GM12878 (cell line): ENCODE measurements around the gene C20orf173. TPM values are rescaled to one million over a fixed set of nuclear protein-coding genes. Genes with fewer than 3 reads are reported as not detected.
"Not testable (repeated sequence)": the region's sequence is repeated elsewhere in the genome, so short reads cannot be mapped to it uniquely, and the experiment has no call there.

Experiments
- ATAC-seq: fragments of 200-7000 bp; cut with Tn5 transposase; 3 replicates; pipeline ENCODE4 v1.9.1; 2020; ENCODE audit warnings: mild to moderate bottlenecking, moderate library complexity
- BruUV-seq: library from RNA; stranded (reverse); fragments of 400-500 nt; replicated peaks from 2 replicates; lab custom pipeline; 2021; lab: Mats Ljungman, UMichigan
- CTCF ChIA-PET: fragments of 300-600 bp; sonication (Branson Sonifier 250); formaldehyde crosslinking; extraction: SDS; loops from one replicate; lab custom pipeline; 2021; ENCODE audit warnings: inconsistent platforms; lab: Yijun Ruan, JAX
- POLR2A ChIA-PET: fragments of 350-600 bp; formaldehyde crosslinking; extraction: SDS; loops from one replicate; lab custom pipeline; 2021; ENCODE audit warnings: inconsistent platforms; lab: Charles Lee
- RAD21 ChIA-PET: fragments of 300-600 bp; sonication (Branson Sonifier 250); formaldehyde crosslinking; loops from one replicate; lab custom pipeline; 2023; ENCODE audit warnings: antibody characterized with exemption; ENCODE audit not compliant: unreplicated experiment; lab: Charles Lee
- SMC1A ChIA-PET: fragments of 300-600 bp; sonication (Branson Sonifier 250); formaldehyde crosslinking; loops from one replicate; lab custom pipeline; 2023; ENCODE audit not compliant: unreplicated experiment, uncharacterized antibody; lab: Charles Lee
- DNase-seq: peaks from one replicate; pipeline ENCODE4 v3.0.0-alpha.2; 2011; ENCODE audit warnings: low read depth, low spot score
- FAIRE-seq: peaks from 3 replicates; lab custom pipeline; 2011; peaks lifted over from hg19 to GRCh38; lab: Jason Lieb, UNC
- H2AFZ ChIP-seq: 2 replicates; pipeline ENCODE4 v1.6.0; 2011; ENCODE audit warnings: low read depth, low read length, control low read depth; ENCODE audit not compliant: control insufficient read depth
- H3K27ac ChIP-seq: 2 replicates; pipeline ENCODE4 v1.5.1; 2011; ENCODE audit warnings: control low read depth; ENCODE audit not compliant: control insufficient read depth, insufficient read depth
- H3K27me3 ChIP-seq, 2 experiments: replicated peaks in 1 of 2; 2 replicates each; pipeline versions ENCODE4 v1.6.0 to v1.6.1; 2011; ENCODE audit warnings: low read length in 1 of 2; ENCODE audit not compliant: control insufficient read depth in 2 of 2, insufficient read depth in 2 of 2
- H3K36me3 ChIP-seq, 2 experiments: 2 replicates each; pipeline ENCODE4 v1.5.1; 2011; ENCODE audit warnings: low read length in 1 of 2; ENCODE audit not compliant: control insufficient read depth in 2 of 2, insufficient read depth in 2 of 2
- H3K4me1 ChIP-seq: 2 replicates; pipeline ENCODE4 v1.6.1; 2011; ENCODE audit warnings: mild to moderate bottlenecking, low read length, moderate library complexity, mixed read lengths; ENCODE audit not compliant: control insufficient read depth, insufficient read depth
- H3K4me2 ChIP-seq: 2 replicates; pipeline ENCODE4 v1.6.0; 2011; ENCODE audit warnings: control low read depth; ENCODE audit not compliant: control insufficient read depth, insufficient read depth
- H3K4me3 ChIP-seq: fragments of 200-600 bp; sonication (generic); 2 replicates; pipeline ENCODE4 v1.5.1; 2016
- H3K79me2 ChIP-seq: 2 replicates; pipeline ENCODE4 v1.6.0; 2011; ENCODE audit warnings: low read length; ENCODE audit not compliant: control insufficient read depth, insufficient read depth
- H3K9ac ChIP-seq: 2 replicates; pipeline ENCODE4 v1.8.0; 2011; ENCODE audit warnings: low read length, control low read depth, mixed read lengths; ENCODE audit not compliant: control insufficient read depth, insufficient read depth
- H3K9me3 ChIP-seq: replicated peaks from 3 replicates; pipeline ENCODE4 v1.5.1; 2011; ENCODE audit warnings: mild to moderate bottlenecking, low read length; ENCODE audit not compliant: control insufficient read depth, insufficient read depth
- H4K20me1 ChIP-seq: 2 replicates; pipeline ENCODE4 v1.6.0; 2011; ENCODE audit not compliant: control insufficient read depth, insufficient read depth
- BCL3 ChIP-seq: IDR thresholded peaks from 2 replicates; pipeline ENCODE4 v1.6.1; 2011; ENCODE audit warnings: borderline replicate concordance, low read depth, mild to moderate bottlenecking, moderate library complexity, low read length; ENCODE audit not compliant: insufficient read depth, poor library complexity, severe bottlenecking
- HDAC2 ChIP-seq: fragments of 200-600 bp; sonication (generic); IDR thresholded peaks from 2 replicates; pipeline ENCODE4 v1.6.1; 2017
- RUNX3 ChIP-seq: IDR thresholded peaks from 2 replicates; pipeline ENCODE4 v1.6.1; 2012; ENCODE audit warnings: low read length, inconsistent platforms
- SIN3A ChIP-seq: IDR thresholded peaks from 2 replicates; pipeline ENCODE4 v1.6.1; 2012; ENCODE audit warnings: low read depth, low read length, improper control_type of control experiment
- WGBS: methylation state at CpG from one replicate; pipeline ENCODE4 v1.1.6; 2016; ENCODE audit warnings: low lambda C conversion rate; ENCODE audit not compliant: insufficient replicate concordance, insufficient coverage; ENCODE audit errors: missing lambda C conversion rate; 5-methylcytosine and 5-hydroxymethylcytosine counted together
- in situ Hi-C: fragments of 300-500 bp; cut with MboI; formaldehyde crosslinking; loops from 9 replicates; pipeline ENCODE4 v1.14.3; 2018; ENCODE audit warnings: mixed read lengths
- intact Hi-C: fragments of 100-400 bp; cut with micrococcal nuclease; formaldehyde crosslinking; loops from one replicate; pipeline ENCODE4 v1.14.2; 2022; ENCODE audit not compliant: unreplicated experiment
- polyA plus RNA-seq, 11 experiments: library from polyadenylated mRNA; depleted of rRNA in 4 of 11; unstranded in 6 of 11; stranded (reverse) in 5 of 11; fragments of >200 nt; fragmentation: Nextera tagmentation in 4 of 11; fragmentation: Illumina TruSeq in 1 of 11; extraction: Ambion mirVana in 4 of 11; extraction: Trizol in 1 of 11; gene quantifications; 1 replicate in 1 of 11; 2 replicates in 10 of 11; pipeline versions ENCODE4 v1.2.1 to v1.2.3, GENCODE V29; 2011 to 2016; ENCODE audit warnings: inconsistent platforms in 2 of 11, missing spikeins in 2 of 11, low read depth in 1 of 11
- total RNA-seq, 4 experiments: library from RNA; depleted of rRNA in 3 of 4; stranded (reverse); fragments of >200 nt in 3 of 4; fragmentation: Illumina TruSeq in 1 of 4; extraction: Trizol in 1 of 4; gene quantifications; 2 replicates each; pipeline versions ENCODE4 v1.2.1 to v1.2.3, GENCODE V29; 2013 to 2021

C20orf173 gene
- total and polyA plus RNA-seq, 10 of the 15 experiments (the other 5 are each of a cell fraction or from before 2014, with no cell fraction given) = not detected

GRCh38 chr20:35518955-35519354, 10.5 kb downstream of the C20orf173 start:
- H3K79me2 ChIP-seq = no peaks in the 10 kb centered on the region
- no peak for DNase-seq
- intact Hi-C loops (no loop called here), in situ Hi-C loops (no loop called here)
- POLR2A ChIA-PET = no interaction called here
- FAIRE-seq = no peak
- no peaks in the 10 kb centered on the region for H3K9me3 ChIP-seq
- ATAC-seq = no peak
- H3K4me1 ChIP-seq = no peaks in the 10 kb centered on the region
- CTCF ChIA-PET = no interaction called here
- RAD21 ChIA-PET = interaction anchor here (0.7 kb wide), 1 partner anchor 302 kb away, joined by 3 read pairs; no protein-coding TSS in a partner anchor
- no peak overlapping the region for H2AFZ ChIP-seq
- SMC1A ChIA-PET = interaction anchor here (0.6 kb wide), 1 partner anchor 8 kb away, joined by 3 read pairs; no protein-coding TSS in a partner anchor
- 92% methylated on average over 9 of the region's 9 CpGs for WGBS
- no peak overlapping the region for H3K27ac ChIP-seq
- BruUV-seq = no TSS peak
- H3K36me3 ChIP-seq = peaks cover 0 to under 1% of the 10 kb centered on the region in 2 experiments; a peak in 1 of 4 replicates
- TF ChIP-seq SIN3A = no peak
- no peak for TF ChIP-seq RUNX3
- TF ChIP-seq HDAC2 = no peak
- TF ChIP-seq BCL3 = no peak
- H3K9ac ChIP-seq = no peak overlapping the region
- H3K4me2 ChIP-seq = no peak overlapping the region
- no peak overlapping the region for H3K4me3 ChIP-seq
- no peaks in the 10 kb centered on the region for H4K20me1 ChIP-seq
- H3K27me3 ChIP-seq = no peaks in the 10 kb centered on the region

GRCh38 chr20:35517767-35518166, 11.7 kb downstream of the C20orf173 start:
- H3K4me2 ChIP-seq, FAIRE-seq, H3K27me3 ChIP-seq, RAD21 ChIA-PET, H2AFZ ChIP-seq, BruUV-seq, in situ Hi-C loops, H3K9me3 ChIP-seq, H3K36me3 ChIP-seq, H3K79me2 ChIP-seq, H3K27ac ChIP-seq, ATAC-seq, DNase-seq, intact Hi-C loops, H3K9ac ChIP-seq, H3K4me3 ChIP-seq, H3K4me1 ChIP-seq, H4K20me1 ChIP-seq: not testable (repeated sequence)
- WGBS = 80% methylated on average over 5 of the region's 5 CpGs
- ChIA-PET SMC1A (interaction anchor here (0.7 kb wide), 1 partner anchor 27 kb away, joined by 3 read pairs; no protein-coding TSS in a partner anchor), POLR2A (interaction anchor here (0.7 kb wide), 1 partner anchor 31 kb away, joined by 3 read pairs; no protein-coding TSS in a partner anchor), CTCF (interaction anchor here (0.6 to 0.7 kb wide), 2 partner anchors 476 to 751 kb away, joined by 3 to 4 read pairs; no protein-coding TSS in a partner anchor)
